ENCODE results near the gene PTMA. TPM values are rescaled to one million over a fixed set of nuclear protein-coding genes. Genes with fewer than 3 reads are reported as not detected.

Gene PTMA
- total and polyA plus RNA-seq, 9 of the 15 experiments (the other 6 are each of a cell fraction or from before 2014, with no cell fraction given) = 429 to 2,322 (median 1,578) TPM

DNA sequence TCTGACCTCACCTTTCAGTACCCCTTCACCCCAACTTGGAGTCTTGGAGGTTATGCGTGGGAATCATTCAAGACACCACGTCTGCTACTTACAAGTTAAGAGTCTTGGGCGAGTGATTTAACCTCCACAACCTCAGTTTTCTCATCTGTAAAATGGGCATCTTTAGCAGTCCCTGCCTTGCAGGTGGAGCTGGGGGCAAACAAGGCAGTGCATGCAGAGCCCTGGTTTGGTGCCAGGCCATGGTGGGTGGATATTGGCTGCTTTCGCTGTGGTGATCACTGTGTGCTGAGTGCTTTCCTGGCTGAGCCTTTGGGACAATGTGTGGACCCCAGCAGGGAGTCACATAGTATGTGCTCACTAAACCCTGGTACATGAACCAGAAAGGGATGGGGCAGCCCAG lies 20.4 kb upstream of the PTMA start:
- ChIA-PET POLR2A (interaction anchor here (0.7 to 9.5 kb wide), 2 partner anchors 18 to 26 kb away, joined by 6 to 90 read pairs; partner anchors contain the start of gene PTMA), CTCF (ENCODE audit: low intra/inter-chr PET ratio) (no interaction called here)
- H3K4me3 ChIP-seq = no peak overlapping the region
- peak overlapping the region in 1 of 2 experiments; percentile 74; a peak in 1 of 4 replicates for H3K9ac ChIP-seq (ENCODE audit: insufficient read depth in 1 of 2, low read depth in 2 of 2, low read length in 2 of 2)
- ATAC-seq = no peak
- no peaks in the 10 kb centered on the region for H3K36me3 ChIP-seq (ENCODE audit: control insufficient read depth, insufficient read depth, low read length)
- H3K9me1 ChIP-seq (ENCODE audit: control insufficient read depth, insufficient read depth, low read length) = no peaks in the 10 kb centered on the region
- no peak overlapping the region; the same call in 1 of the 2 replicates for H2AFZ ChIP-seq (ENCODE audit: low read depth, low read length)
- no peak overlapping the region for H3K27ac ChIP-seq (ENCODE audit: extremely low read depth, low read depth, low read length)
- BruUV-seq (replicated peaks) = no TSS peak
- H3K4me1 ChIP-seq (replicated peaks in 1 of 2; ENCODE audit: control insufficient read depth in 2 of 2, insufficient read depth in 2 of 2, low read length in 2 of 2) = peaks cover 2 to 18% of the 10 kb centered on the region in 2 experiments; a peak in 2 of 5 replicates
- intact Hi-C loops (cut with micrococcal nuclease) = loop anchor here (1.0 kb wide), 1 partner anchor 19 kb away; no protein-coding TSS in a partner anchor
- H4K20me1 ChIP-seq (replicated peaks; ENCODE audit: control insufficient read depth, insufficient read depth, low read length) = no peaks in the 10 kb centered on the region
- no peaks in the 10 kb centered on the region for H3K27me3 ChIP-seq (ENCODE audit: control insufficient read depth in 2 of 2, insufficient read depth in 2 of 2, low read length in 2 of 2)
- FAIRE-seq = no peak
- no peaks in the 10 kb centered on the region for H3K9me3 ChIP-seq (replicated peaks; ENCODE audit: control insufficient read depth, insufficient read depth, low read depth, low read length)
- in situ Hi-C loops (cut with MboI) = no loop called here
- DNase-seq (ENCODE audit: extremely low read depth in 1 of 4, low spot score in 3 of 4) = no peak
- peak overlapping the region; percentile 21; the same call in 1 of the 2 replicates for H3K4me2 ChIP-seq (ENCODE audit: insufficient read depth, low read length)
- 70% methylated on average over 4 of the region's 4 CpGs for WGBS (ENCODE audit: insufficient coverage, low coverage, missing lambda C conversion rate)
- no peaks in the 10 kb centered on the region for H3K79me2 ChIP-seq (ENCODE audit: control insufficient read depth, insufficient read depth, low read length)
- TF ChIP-seq BRD4 (IDR thresholded peaks at IDR 0.05) = no peak
- TF ChIP-seq EZH2 (IDR thresholded peaks at IDR 0.05; ENCODE audit: borderline replicate concordance, low read depth, low read length) = no peak
- peak; percentile 91 for TF ChIP-seq ADNP (tag; IDR thresholded peaks at IDR 0.05)
- no peak for TF ChIP-seq ZFX (CRISPR knock-in tag; IDR thresholded peaks at IDR 0.05)
- TF ChIP-seq JUND (IDR thresholded peaks at IDR 0.05; ENCODE audit: borderline replicate concordance, low read depth, low read length) = no peak
- no peak for TF ChIP-seq JUND (tag; IDR thresholded peaks at IDR 0.05; ENCODE audit: borderline replicate concordance, low read depth, low read length)
- no peak for TF ChIP-seq ZNF609 (CRISPR knock-in tag; IDR thresholded peaks at IDR 0.05; ENCODE audit: borderline replicate concordance)
- no peak for TF ChIP-seq ZNF224 (CRISPR knock-in tag; IDR thresholded peaks at IDR 0.05)
- 0 out of 4 replicates have a peak, but pooled peaks of 1 of the 2 experiments have one; percentile 61 for TF ChIP-seq RCOR1 (IDR thresholded peaks at IDR 0.05; ENCODE audit: borderline replicate concordance in 1 of 2, low read depth in 2 of 2, low read length in 2 of 2)
- 0 out of 2 replicates have a peak, but pooled peaks have one; percentile 63 for TF ChIP-seq PTBP1 (IDR thresholded peaks at IDR 0.05; ENCODE audit: low read depth, low read length)
- TF ChIP-seq RBM22 (IDR thresholded peaks at IDR 0.05; ENCODE audit: low read depth, low read length, poor library complexity, severe bottlenecking) = no peak
- TF ChIP-seq, protein P1, sequence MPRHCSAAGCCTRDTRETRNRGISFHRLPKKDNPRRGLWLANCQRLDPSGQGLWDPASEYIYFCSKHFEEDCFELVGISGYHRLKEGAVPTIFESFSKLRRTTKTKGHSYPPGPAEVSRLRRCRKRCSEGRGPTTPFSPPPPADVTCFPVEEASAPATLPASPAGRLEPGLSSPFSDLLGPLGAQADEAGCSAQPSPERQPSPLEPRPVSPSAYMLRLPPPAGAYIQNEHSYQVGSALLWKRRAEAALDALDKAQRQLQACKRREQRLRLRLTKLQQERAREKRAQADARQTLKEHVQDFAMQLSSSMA (CRISPR knock-in tag; IDR thresholded peaks at IDR 0.05) = no peak
- no peak for TF ChIP-seq ZNF584 (CRISPR knock-in tag; IDR thresholded peaks at IDR 0.05; ENCODE audit: low read depth)
- peak; percentile 96 for TF ChIP-seq BCOR (IDR thresholded peaks at IDR 0.05)
- peak; percentile 61; the same call in 1 of the 2 replicates for TF ChIP-seq HDAC2 (IDR thresholded peaks at IDR 0.05)
- TF ChIP-seq SNRNP70 (optimal IDR thresholded peaks at IDR 0.05; ENCODE audit: low read depth, low read length) = no peak
- no peak for TF ChIP-seq ZNF311 (CRISPR knock-in tag; IDR thresholded peaks at IDR 0.05)
- TF ChIP-seq CHD4 (IDR thresholded peaks at IDR 0.05; ENCODE audit: insufficient read depth, insufficient replicate concordance, low read depth, low read length, poor library complexity, severe bottlenecking) = peak; percentile 82
- TF ChIP-seq ZNF695 (CRISPR knock-in tag; IDR thresholded peaks at IDR 0.05) = no peak

Measured in K562 (cell line).